Liver (tissue), 9 donors: ENCODE results near the gene IPMK. TPM values are rescaled to one million over a fixed set of nuclear protein-coding genes. Genes with fewer than 3 reads are reported as not detected.

Experiments
- DNase-seq: peaks from one replicate; pipeline ENCODE4 v3.0.0-alpha.2; 2017; ENCODE audit warnings: low spot score
- H3K27ac ChIP-seq, 2 donors: one replicate each; pipeline ENCODE4 v1.7.0; 2013; ENCODE audit warnings: inconsistent platforms in 2 of 2, low read length in 2 of 2, control low read depth in 1 of 2, low read depth in 1 of 2, mild to moderate bottlenecking in 1 of 2
- H3K27me3 ChIP-seq, 4 donors: one replicate each; pipeline versions ENCODE4 v1.6.1 to v1.7.0; 2013; ENCODE audit warnings: low read length in 3 of 4, inconsistent platforms in 1 of 4, mild to moderate bottlenecking in 1 of 4, moderate library complexity in 1 of 4; ENCODE audit not compliant: control insufficient read depth in 4 of 4, insufficient read depth in 4 of 4
- H3K36me3 ChIP-seq, 4 donors: one replicate each; pipeline versions ENCODE4 v1.6.1 to v1.7.0; 2013; ENCODE audit warnings: low read length in 3 of 4, mild to moderate bottlenecking in 3 of 4, low read depth in 1 of 4, moderate library complexity in 1 of 4; ENCODE audit not compliant: control insufficient read depth in 4 of 4, insufficient read depth in 3 of 4
- H3K4me1 ChIP-seq, 4 donors: one replicate each; pipeline versions ENCODE4 v1.6.1 to v1.7.0; 2013; ENCODE audit warnings: low read length in 3 of 4, mild to moderate bottlenecking in 3 of 4, moderate library complexity in 1 of 4; ENCODE audit not compliant: control insufficient read depth in 4 of 4, insufficient read depth in 4 of 4
- H3K4me3 ChIP-seq, 3 donors: one replicate each; pipeline versions ENCODE4 v1.6.1 to v1.7.0; 2013; ENCODE audit warnings: low read length in 3 of 3, control low read depth in 1 of 3, low read depth in 1 of 3, mild to moderate bottlenecking in 1 of 3
- H3K9ac ChIP-seq, 2 donors: one replicate each; pipeline ENCODE4 v1.7.0; 2013; ENCODE audit warnings: low read length in 2 of 2, mild to moderate bottlenecking in 2 of 2, moderate library complexity in 2 of 2, control low read depth in 1 of 2, low read depth in 1 of 2
- H3K9me3 ChIP-seq, 4 donors: one replicate each; pipeline versions ENCODE4 v1.6.1 to v1.7.0; 2013; ENCODE audit warnings: low read length in 3 of 4; ENCODE audit not compliant: control insufficient read depth in 4 of 4
- ATF3 ChIP-seq: IDR thresholded peaks from 2 replicates; pipeline ENCODE4 v1.6.1; 2016; ENCODE audit warnings: antibody characterized with exemption
- CTCF ChIP-seq: fragments of 150-350 bp; IDR thresholded peaks from 2 replicates; pipeline ENCODE4 v1.5.1; 2017; ENCODE audit warnings: improper control_type of control experiment, low read depth, low read length; ENCODE audit not compliant: missing input control
- FOXA1 ChIP-seq: IDR thresholded peaks from 2 replicates; pipeline ENCODE4 v1.6.1; 2016; ENCODE audit warnings: antibody characterized with exemption
- FOXA2 ChIP-seq: IDR thresholded peaks from 2 replicates; pipeline ENCODE4 v1.6.1; 2016; ENCODE audit warnings: antibody characterized with exemption
- GABPA ChIP-seq, 2 donors: IDR thresholded peaks in 1 of 2; conservative IDR thresholded peaks in 1 of 2; 2 replicates each; pipeline ENCODE4 v1.6.1; 2016; ENCODE audit warnings: antibody characterized with exemption in 2 of 2, mild to moderate bottlenecking in 1 of 2, moderate library complexity in 1 of 2
- HNF4A ChIP-seq, 2 donors: conservative IDR thresholded peaks; 2 replicates each; pipeline ENCODE4 v1.6.1; 2016; ENCODE audit warnings: antibody characterized with exemption in 2 of 2, mild to moderate bottlenecking in 2 of 2
- HNF4G ChIP-seq: IDR thresholded peaks from 2 replicates; pipeline ENCODE4 v1.6.1; 2016; ENCODE audit warnings: antibody characterized with exemption
- NR2F2 ChIP-seq: IDR thresholded peaks from 2 replicates; pipeline ENCODE4 v1.6.1; 2016; ENCODE audit warnings: antibody characterized with exemption
- REST ChIP-seq: IDR thresholded peaks from 2 replicates; pipeline ENCODE4 v1.6.1; 2016; ENCODE audit warnings: antibody characterized with exemption, mild to moderate bottlenecking
- SP1 ChIP-seq: IDR thresholded peaks from 2 replicates; pipeline ENCODE4 v1.6.1; 2018; ENCODE audit warnings: antibody characterized with exemption, mild to moderate bottlenecking
- TAF1 ChIP-seq: conservative IDR thresholded peaks from 2 replicates; pipeline ENCODE4 v1.6.1; 2016; ENCODE audit warnings: antibody characterized with exemption, mild to moderate bottlenecking
- YY1 ChIP-seq: IDR thresholded peaks from 2 replicates; pipeline ENCODE4 v1.6.1; 2016; ENCODE audit warnings: antibody characterized with exemption, mild to moderate bottlenecking
- ZBTB33 ChIP-seq: IDR thresholded peaks from 2 replicates; pipeline ENCODE4 v1.6.1; 2016; ENCODE audit warnings: antibody characterized with exemption
- WGBS: extraction: QIAGEN DNeasy Blood & Tissue Kit; methylation state at CpG from one replicate; pipeline ENCODE4 v1.1.7; 2013; 5-methylcytosine and 5-hydroxymethylcytosine counted together
- polyA plus RNA-seq, 2 donors: library from polyadenylated mRNA; stranded (reverse) in 1 of 2; unstranded in 1 of 2; fragments of 200-250 nt in 1 of 2; fragments of >200 nt in 1 of 2; fragmentation: Nextera tagmentation in 1 of 2; extraction: Ambion mirVana in 1 of 2; gene quantifications; one replicate each; pipeline versions ENCODE4 v1.2.1 to v1.2.3, GENCODE V29; 2013 to 2015
- total RNA-seq, 2 donors: library from RNA; depleted of rRNA; stranded (reverse); fragments of >200 nt; gene quantifications; one replicate each; pipeline ENCODE4 v1.2.3, GENCODE V29; 2014
- donor health status: healthy.
- donor health status: healthy.
- donor health status: healthy.
- donor health status: healthy.
- donor health status: healthy.

Gene IPMK
- total and polyA plus RNA-seq, 4 donors = 1.4 to 5.2 (median 3.3) TPM

- Histone ChIP-seq H3K27ac (no peak overlapping the region), H3K9ac (no peak overlapping the region), H3K4me1 (peaks cover 0 to 8% (median 4%) of the 10 kb centered on the region in 4 donors), H3K36me3 (peaks cover 0 to 2% (median 0%) of the 10 kb centered on the region in 4 donors), H3K4me3 (no peak overlapping the region), H3K9me3 (no peaks in the 10 kb centered on the region), H3K27me3 (no peaks in the 10 kb centered on the region)
- TF ChIP-seq FOXA1 = no peak
- TF ChIP-seq SP1 = no peak
- no peak for TF ChIP-seq HNF4G
- TF ChIP-seq GABPA (IDR thresholded peaks at IDR 0.05 in 1 of 2, conservative IDR thresholded peaks at IDR 0.05 in 1 of 2) = no peak
- no peak for TF ChIP-seq NR2F2
- no peak for TF ChIP-seq CTCF
- TF ChIP-seq TAF1 = no peak
- TF ChIP-seq ATF3 = no peak
- TF ChIP-seq ZBTB33 = no peak
- TF ChIP-seq REST = no peak
- no peak for DNase-seq
Observed at GRCh38 chr10:58219875-58220274, 47.8 kb downstream of the IPMK start.

- no peaks in the 10 kb centered on the region for H3K9me3 ChIP-seq
- WGBS = 98% methylated on average over 4 of the region's 4 CpGs
- H3K9ac ChIP-seq = no peak overlapping the region
- H3K27ac ChIP-seq = no peak overlapping the region
- no peak overlapping the region for H3K4me3 ChIP-seq
- DNase-seq = no peak
- no peak for TF ChIP-seq HNF4G
- no peak for TF ChIP-seq FOXA2
- no peak for TF ChIP-seq GABPA (IDR thresholded peaks at IDR 0.05 in 1 of 2, conservative IDR thresholded peaks at IDR 0.05 in 1 of 2)
- no peak for TF ChIP-seq YY1
- no peak for TF ChIP-seq HNF4A (conservative IDR thresholded peaks at IDR 0.05)
- TF ChIP-seq ATF3 = no peak
- peaks cover 0 to 7% (median 4%) of the 10 kb centered on the region in 4 donors for H3K4me1 ChIP-seq
- H3K27me3 ChIP-seq = no peaks in the 10 kb centered on the region
- peaks cover 0 to 3% (median 0%) of the 10 kb centered on the region in 4 donors for H3K36me3 ChIP-seq
Observed at GRCh38 chr10:58217612-58218011, 50.1 kb downstream of the IPMK start.
